KMS-11 (cell line): ENCODE results near the gene ACADL.

Experiments
- H2AFZ ChIP-seq: fragments of 200-600 bp; sonication (generic); 2 replicates; pipeline ENCODE4 v1.6.1; 2016; ENCODE audit warnings: antibody characterized with exemption, mixed run types, low read depth
- H3K27ac ChIP-seq: fragments of 200-600 bp; sonication (generic); 2 replicates; pipeline ENCODE4 v1.6.1; 2016; ENCODE audit warnings: mild to moderate bottlenecking, mixed run types
- H3K27me3 ChIP-seq: fragments of 200-600 bp; sonication (generic); 2 replicates; pipeline ENCODE4 v1.6.1; 2017; ENCODE audit warnings: mild to moderate bottlenecking, low read depth, mixed run types, moderate library complexity; ENCODE audit not compliant: insufficient read depth
- H3K36me3 ChIP-seq: fragments of 200-600 bp; sonication (generic); 2 replicates; pipeline ENCODE4 v1.6.1; 2017; ENCODE audit warnings: mild to moderate bottlenecking, mixed run types; ENCODE audit not compliant: insufficient read depth
- H3K4me1 ChIP-seq: fragments of 200-600 bp; sonication (generic); 2 replicates; pipeline ENCODE4 v1.6.1; 2016; ENCODE audit warnings: mild to moderate bottlenecking, low read depth, mixed run types; ENCODE audit not compliant: poor library complexity, severe bottlenecking
- H3K4me2 ChIP-seq: fragments of 200-600 bp; sonication (generic); 2 replicates; pipeline ENCODE4 v1.7.0; 2016; ENCODE audit warnings: mild to moderate bottlenecking, mixed run types
- H3K4me3 ChIP-seq: fragments of 200-600 bp; sonication (generic); IDR thresholded peaks from 2 replicates; pipeline ENCODE4 v1.6.1; 2017; ENCODE audit warnings: low read depth, low read length, mixed read lengths; ENCODE audit not compliant: insufficient read depth
- H3K79me2 ChIP-seq: fragments of 200-600 bp; sonication (generic); 2 replicates; pipeline ENCODE4 v1.6.1; 2016; ENCODE audit warnings: low read depth, mixed run types; ENCODE audit not compliant: insufficient read depth
- H3K9ac ChIP-seq: fragments of 200-600 bp; sonication (generic); 2 replicates; pipeline ENCODE4 v1.6.1; 2016; ENCODE audit warnings: mild to moderate bottlenecking, mixed run types
- H4K20me1 ChIP-seq: fragments of 200-600 bp; sonication (generic); 2 replicates; pipeline ENCODE4 v1.6.1; 2016; ENCODE audit warnings: mild to moderate bottlenecking, mixed run types; ENCODE audit not compliant: insufficient read depth
- CTCF ChIP-seq: fragments of 200-600 bp; sonication (generic); conservative IDR thresholded peaks from 2 replicates; pipeline ENCODE4 v1.6.1; 2017; ENCODE audit warnings: low read depth, mild to moderate bottlenecking, antibody characterized with exemption, low read length, moderate library complexity, mixed read lengths

Gene ACADL

GRCh38 chr2:210171309-210172218 is 53.7 kb downstream of the ACADL start, which contains the start of gene KANSL1L:
KANSL1L (minus strand) TSS chr2:210171409; CDS start chr2:210154582, 16,827 bp downstream.
- Histone ChIP-seq H3K9ac (peak within 1 kb of the TSS; percentile 93), H3K79me2 (peaks cover 51% of the 10 kb centered on the region), H3K36me3 (no peaks in the 10 kb centered on the region), H3K4me1 (peaks cover 59% of the 10 kb centered on the region), H2AFZ (peak within 1 kb of the TSS; percentile 54; the same call in 1 of the 2 replicates), H3K27me3 (no peaks in the 10 kb centered on the region), H3K4me3 (peak within 1 kb of the TSS; percentile 78), H3K4me2 (peak within 1 kb of the TSS; percentile 92), H3K27ac (peak within 1 kb of the TSS; percentile 100), H4K20me1 (no peaks in the 10 kb centered on the region)
- TF ChIP-seq CTCF: no peak

GRCh38 chr2:210170446-210171303 is 54.6 kb downstream of the ACADL start:
- Histone ChIP-seq H3K4me1 (peaks cover 62% of the 10 kb centered on the region), H4K20me1 (no peaks in the 10 kb centered on the region), H2AFZ (peak overlapping the region; percentile 32; the same call in 1 of the 2 replicates), H3K36me3 (no peaks in the 10 kb centered on the region), H3K4me2 (peak overlapping the region; percentile 85), H3K27me3 (no peaks in the 10 kb centered on the region), H3K27ac (peak overlapping the region; percentile 82), H3K4me3 (peak overlapping the region; percentile 78), H3K79me2 (peaks cover 60% of the 10 kb centered on the region), H3K9ac (peak overlapping the region; percentile 82)
- no peak for TF ChIP-seq CTCF

DNA sequence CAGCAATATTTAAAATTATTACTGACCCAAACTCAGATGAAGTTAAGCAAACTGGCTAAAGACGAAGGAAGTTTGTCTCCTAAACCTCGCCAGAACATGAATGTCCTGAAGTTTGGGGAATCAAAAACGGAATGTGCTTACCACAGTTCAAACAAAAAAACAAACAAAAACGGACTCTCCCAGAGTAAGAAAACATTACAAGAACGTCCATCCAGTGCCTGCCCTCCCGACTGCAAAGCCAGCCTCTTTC is 55.1 kb downstream of the ACADL start:
- peak overlapping the region; percentile 85 for H3K4me2 ChIP-seq
- no peaks in the 10 kb centered on the region for H3K27me3 ChIP-seq
- peaks cover 64% of the 10 kb centered on the region for H3K4me1 ChIP-seq
- H2AFZ ChIP-seq: peak overlapping the region; percentile 32; the same call in 1 of the 2 replicates
- peak overlapping the region; percentile 82 for H3K27ac ChIP-seq
- peak overlapping the region; percentile 82 for H3K9ac ChIP-seq
- H3K36me3 ChIP-seq: no peaks in the 10 kb centered on the region
- peak overlapping the region; percentile 78 for H3K4me3 ChIP-seq
- no peak for TF ChIP-seq CTCF
- no peaks in the 10 kb centered on the region for H4K20me1 ChIP-seq
- H3K79me2 ChIP-seq: peaks cover 64% of the 10 kb centered on the region

DNA sequence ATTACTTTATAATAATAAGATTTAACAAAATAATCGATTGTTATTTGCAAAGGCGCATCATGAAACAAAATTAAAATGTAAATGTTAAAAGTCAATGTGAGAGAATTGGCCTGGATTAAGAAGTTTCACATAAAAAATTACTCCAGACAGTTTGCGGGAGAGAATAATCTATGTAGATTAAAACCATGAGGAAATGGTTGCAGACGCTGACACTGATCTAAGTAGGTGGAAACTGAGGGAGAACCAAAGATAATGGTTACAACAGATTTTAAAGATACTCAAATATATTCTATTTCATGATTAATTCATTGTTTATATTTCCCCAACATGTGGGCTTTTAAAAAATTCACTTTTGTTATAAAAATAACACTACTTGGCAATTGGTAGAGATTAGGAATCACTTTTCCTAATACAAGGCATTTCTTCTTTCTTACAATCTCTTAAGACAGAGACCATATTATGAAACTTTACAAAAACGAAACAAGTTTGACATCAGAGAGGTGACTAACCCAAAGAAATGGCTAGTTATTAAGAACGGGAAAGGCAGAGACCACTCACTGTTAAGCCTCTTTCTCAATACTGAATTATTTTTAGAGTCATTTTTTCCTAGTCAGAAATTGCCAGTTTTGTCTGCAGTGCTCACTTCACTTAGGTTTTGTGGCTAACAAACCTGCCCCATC is 55.6 kb downstream of the ACADL start:
- Histone ChIP-seq H3K27me3 (no peaks in the 10 kb centered on the region), H3K4me3 (no peak overlapping the region), H3K9ac (peak overlapping the region; percentile 82), H3K36me3 (no peaks in the 10 kb centered on the region), H3K79me2 (peaks cover 68% of the 10 kb centered on the region), H4K20me1 (no peaks in the 10 kb centered on the region), H3K4me2 (peak overlapping the region; percentile 85), H3K27ac (peak overlapping the region; percentile 82), H3K4me1 (peaks cover 69% of the 10 kb centered on the region), H2AFZ (no peak overlapping the region)
- no peak; the same call in 1 of the 2 replicates for TF ChIP-seq CTCF
